ENCODE data around the gene CBY3.
"Not testable (repeated sequence)": the region's sequence is repeated elsewhere in the genome, so short reads cannot be mapped to it uniquely, and the experiment has no call there.

The CBY3 gene

DNA sequence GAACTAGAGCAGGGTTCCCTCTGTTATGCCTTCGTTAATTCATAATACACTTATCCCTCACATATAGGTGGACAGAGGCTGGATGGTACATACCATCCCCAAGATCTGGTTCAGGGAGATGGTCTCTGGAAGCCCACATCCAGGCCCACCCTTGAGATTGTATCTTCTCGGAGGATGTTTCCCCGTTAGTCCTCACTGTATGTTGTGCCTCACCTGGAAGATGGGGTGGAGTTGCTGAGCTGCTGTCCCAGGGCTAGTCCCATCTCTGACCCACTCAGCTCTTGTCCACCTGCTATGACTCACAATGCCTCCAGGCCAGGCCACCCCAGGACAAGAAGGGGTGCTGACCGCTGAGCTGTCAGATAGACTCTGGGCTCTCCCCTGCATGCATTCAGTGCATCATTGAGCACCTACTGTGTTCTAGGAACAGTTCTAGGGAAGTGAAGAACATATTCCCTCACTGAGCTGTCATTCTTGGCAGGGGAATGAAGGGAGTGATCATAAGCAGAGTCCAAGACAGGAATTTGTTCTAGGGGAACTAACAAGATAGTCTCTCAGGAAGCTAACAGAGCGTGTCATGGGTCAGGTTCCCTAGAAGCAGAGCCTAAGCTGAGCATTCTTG is at the start of gene CBY3:
TSS of gene CBY3 (minus strand) at position 255 of the 622 bp plus-strand sequence. CDS start at position 139, 116 bp downstream.
- Mint-ChIP-seq H3K36me3 (ENCODE audit: low read depth) (peaks cover 10% of the 10 kb centered on the region), H3K9me3 (no peaks in the 10 kb centered on the region), H3K27ac (peak within 1 kb of the TSS; percentile 76), H3K4me3 (peak within 1 kb of the TSS; percentile 69), H3K4me1 (ENCODE audit: low read depth) (peaks cover 18% of the 10 kb centered on the region), H3K27me3 (ENCODE audit: low read depth) (no peaks in the 10 kb centered on the region)

DNA sequence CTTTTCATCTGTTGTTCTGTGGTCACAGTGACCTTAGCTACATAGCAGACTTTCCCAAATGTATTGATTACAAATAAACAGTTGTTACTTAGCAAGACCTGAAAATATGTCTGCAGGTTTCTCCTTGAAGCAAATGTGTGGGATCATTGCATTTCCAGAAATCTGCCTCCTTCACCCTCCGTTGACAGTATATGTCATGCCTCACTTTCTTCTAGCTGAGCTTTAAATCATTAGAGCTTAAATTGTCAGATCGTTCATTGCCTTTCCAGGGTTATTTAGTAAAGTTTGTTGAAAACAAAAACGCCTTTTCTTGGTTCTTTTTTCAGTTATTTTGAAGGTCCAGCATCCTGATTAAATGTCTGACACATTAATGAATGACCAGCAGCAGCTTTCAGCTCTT is 49.5 kb upstream of the CBY3 start:
- peaks cover 24% of the 10 kb centered on the region for H3K4me1 Mint-ChIP-seq (ENCODE audit: low read depth)
- no peaks in the 10 kb centered on the region for H3K27me3 Mint-ChIP-seq (ENCODE audit: low read depth)
- no peaks in the 10 kb centered on the region for H3K9me3 Mint-ChIP-seq
- H3K4me3 Mint-ChIP-seq, result no peak overlapping the region
- H3K36me3 Mint-ChIP-seq (ENCODE audit: low read depth), result peaks cover 51% of the 10 kb centered on the region
- peak overlapping the region; percentile 26 for H3K27ac Mint-ChIP-seq

DNA sequence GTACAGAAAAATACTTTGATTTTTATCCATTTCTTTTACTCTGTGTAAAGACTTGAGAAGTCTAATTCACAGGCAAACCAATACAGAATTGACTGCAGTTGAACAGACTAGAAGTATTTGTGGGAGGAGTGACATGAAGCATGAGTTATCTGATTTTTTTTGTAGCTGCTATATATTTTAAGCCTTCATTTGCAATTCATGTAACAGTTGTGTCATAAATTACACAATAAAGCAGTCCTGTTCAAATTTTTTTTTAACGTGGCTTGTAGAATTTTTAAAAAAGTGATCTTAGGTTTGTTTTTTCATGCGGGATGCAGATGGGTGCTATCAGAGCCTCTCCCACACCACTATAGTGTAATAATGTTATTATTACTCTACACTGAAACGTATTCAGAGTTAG is 48.9 kb upstream of the CBY3 start:
- Mint-ChIP-seq H3K4me1 (ENCODE audit: low read depth) (peaks cover 23% of the 10 kb centered on the region), H3K27ac (no peak overlapping the region), H3K27me3 (ENCODE audit: low read depth) (no peaks in the 10 kb centered on the region), H3K9me3 (no peaks in the 10 kb centered on the region), H3K36me3 (ENCODE audit: low read depth) (peaks cover 54% of the 10 kb centered on the region), H3K4me3 (no peak overlapping the region)

DNA sequence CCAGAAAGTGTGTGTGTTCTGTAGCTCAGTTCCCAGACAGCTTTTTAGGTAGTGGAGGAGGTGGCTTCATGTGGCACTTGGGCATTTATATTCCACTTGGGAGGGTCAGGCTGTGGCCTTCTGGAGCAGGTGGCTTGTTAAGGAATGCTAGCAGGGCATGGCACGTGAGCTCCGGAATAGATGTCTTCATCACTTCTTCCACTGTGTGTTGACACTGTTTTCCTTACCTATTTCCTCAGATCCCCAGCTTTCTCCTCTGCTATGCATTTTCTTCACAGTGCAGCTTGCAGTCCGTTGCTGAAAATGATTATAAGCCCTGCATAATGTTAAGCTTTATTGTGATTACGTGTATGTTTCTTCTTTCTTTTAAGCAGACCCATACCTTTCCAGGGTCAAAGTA is 48.5 kb upstream of the CBY3 start:
- Mint-ChIP-seq H3K9me3 (no peaks in the 10 kb centered on the region), H3K27ac (peak overlapping the region; percentile 43), H3K4me3 (no peak overlapping the region), H3K27me3 (ENCODE audit: low read depth) (no peaks in the 10 kb centered on the region), H3K36me3 (ENCODE audit: low read depth) (peaks cover 55% of the 10 kb centered on the region), H3K4me1 (ENCODE audit: low read depth) (peaks cover 19% of the 10 kb centered on the region)

DNA sequence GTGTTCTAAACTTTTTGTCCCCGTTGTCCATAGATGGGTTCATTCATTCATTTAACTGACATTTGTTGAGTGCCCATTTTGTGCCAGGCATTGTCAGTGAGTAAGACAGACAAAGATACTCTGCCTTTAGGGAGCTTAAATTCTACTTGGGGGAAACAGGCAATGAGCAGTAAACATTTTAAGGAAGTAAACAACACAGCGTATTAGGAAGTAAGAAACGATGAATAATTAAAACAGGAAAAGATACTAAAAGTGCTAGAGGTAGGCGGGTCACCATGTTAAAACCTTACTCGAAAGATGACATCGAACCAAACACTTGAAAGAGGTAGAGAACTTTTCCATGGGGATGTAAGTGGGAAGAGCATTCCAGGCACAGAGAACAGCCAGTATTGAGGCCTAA is 46.3 kb upstream of the CBY3 start:
- Mint-ChIP-seq H3K27me3 (ENCODE audit: low read depth) (no peaks in the 10 kb centered on the region), H3K9me3 (no peaks in the 10 kb centered on the region), H3K36me3 (ENCODE audit: low read depth) (peaks cover 71% of the 10 kb centered on the region), H3K4me1 (ENCODE audit: low read depth) (peaks cover 25% of the 10 kb centered on the region), H3K27ac (no peak overlapping the region), H3K4me3 (no peak overlapping the region)

DNA sequence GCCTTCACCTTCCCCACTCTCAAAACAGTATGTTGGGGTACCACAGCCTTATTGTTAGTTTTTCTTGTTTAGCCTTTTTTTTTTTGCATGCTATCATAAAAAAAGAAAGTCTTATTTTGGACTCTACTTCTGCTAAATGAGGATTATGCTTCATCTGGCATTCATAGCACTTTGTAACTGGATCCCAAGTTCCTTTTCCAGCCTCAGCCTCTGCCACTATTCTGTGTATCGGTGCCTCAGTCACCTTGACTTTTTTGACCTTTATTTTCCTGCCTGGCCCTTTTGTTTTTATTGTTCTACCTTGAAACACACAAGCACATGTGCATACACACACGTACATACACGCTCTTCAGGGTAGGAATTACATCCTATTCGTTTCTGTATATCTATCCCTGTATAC is 43.3 kb upstream of the CBY3 start:
- no peaks in the 10 kb centered on the region for H3K27me3 Mint-ChIP-seq (ENCODE audit: low read depth)
- peaks cover 65% of the 10 kb centered on the region for H3K36me3 Mint-ChIP-seq (ENCODE audit: low read depth)
- no peak overlapping the region for H3K27ac Mint-ChIP-seq
- no peaks in the 10 kb centered on the region for H3K9me3 Mint-ChIP-seq
- H3K4me1 Mint-ChIP-seq (ENCODE audit: low read depth), result peaks cover 15% of the 10 kb centered on the region
- H3K4me3 Mint-ChIP-seq, result no peak overlapping the region

DNA sequence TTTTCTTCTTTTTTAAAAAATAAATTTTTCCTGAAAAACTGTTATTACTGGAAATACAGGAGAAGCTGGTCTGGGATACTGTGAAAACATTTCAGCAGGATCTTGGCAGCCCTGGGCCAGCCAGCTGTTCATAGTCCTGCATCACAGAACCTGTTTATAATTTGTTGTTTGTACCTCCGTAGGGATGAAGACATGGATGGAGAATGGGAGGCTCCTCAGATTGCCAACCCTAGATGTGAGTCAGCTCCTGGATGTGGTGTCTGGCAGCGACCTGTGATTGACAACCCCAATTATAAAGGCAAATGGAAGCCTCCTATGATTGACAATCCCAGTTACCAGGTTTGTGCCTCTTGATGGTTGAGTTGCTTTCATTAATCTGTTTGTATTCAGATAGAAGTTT is 39.4 kb upstream of the CBY3 start:
- Mint-ChIP-seq H3K27me3 (ENCODE audit: low read depth) (no peaks in the 10 kb centered on the region), H3K9me3 (no peaks in the 10 kb centered on the region), H3K36me3 (ENCODE audit: low read depth) (peaks cover 61% of the 10 kb centered on the region), H3K4me3 (no peak overlapping the region), H3K4me1 (ENCODE audit: low read depth) (peaks cover 14% of the 10 kb centered on the region), H3K27ac (no peak overlapping the region)

DNA sequence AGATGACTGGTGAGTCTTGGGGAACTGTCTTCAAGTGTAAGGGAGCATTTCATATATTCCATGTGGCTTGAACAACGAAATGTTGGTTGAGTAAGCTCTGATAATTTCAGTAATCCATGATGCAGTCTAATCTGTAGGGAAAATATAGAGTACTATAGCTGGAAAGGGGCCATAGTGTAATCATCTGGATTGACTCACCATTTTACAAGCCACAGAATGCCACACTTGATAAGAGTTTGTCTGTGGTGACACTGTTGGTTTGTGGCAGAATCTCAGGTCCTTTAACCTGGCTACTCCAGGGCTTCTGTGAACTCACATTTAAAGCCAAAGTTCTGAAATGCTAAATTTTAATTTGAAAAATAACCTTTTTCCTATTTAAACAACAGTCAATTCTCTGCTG is 35.5 kb upstream of the CBY3 start:
- Mint-ChIP-seq H3K27ac (no peak overlapping the region), H3K9me3 (no peaks in the 10 kb centered on the region), H3K27me3 (ENCODE audit: low read depth) (no peaks in the 10 kb centered on the region), H3K4me3 (no peak overlapping the region), H3K4me1 (ENCODE audit: low read depth) (peaks cover 3% of the 10 kb centered on the region), H3K36me3 (ENCODE audit: low read depth) (peaks cover 42% of the 10 kb centered on the region)

DNA sequence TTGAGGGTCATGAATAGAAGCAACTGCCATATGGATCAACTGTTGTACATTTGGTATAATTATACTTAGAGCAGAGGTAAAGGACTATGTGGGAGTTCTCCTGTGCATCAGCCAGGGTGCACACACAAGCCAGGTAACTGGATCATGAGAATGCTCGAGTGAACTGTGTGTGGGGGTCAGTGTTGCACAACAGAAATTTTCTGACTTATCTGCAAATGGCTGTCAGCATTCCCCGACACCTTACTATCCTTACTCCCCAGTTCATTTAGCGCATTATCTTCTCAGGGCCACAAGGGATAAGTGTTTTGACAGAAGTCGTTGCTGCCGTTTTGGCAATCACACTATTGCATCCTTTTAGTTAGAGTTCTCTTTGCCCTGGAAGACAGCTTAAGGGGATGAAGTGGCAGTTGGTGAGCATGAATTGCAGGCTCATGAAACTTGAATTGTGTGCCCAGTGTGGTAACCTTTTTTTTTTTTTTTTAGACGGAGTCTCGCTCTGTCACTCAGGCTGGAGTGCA is 19.6 kb upstream of the CBY3 start:
- peak overlapping the region; percentile 98 for H3K4me3 Mint-ChIP-seq
- peaks cover 26% of the 10 kb centered on the region for H3K36me3 Mint-ChIP-seq (ENCODE audit: low read depth)
- H3K27ac Mint-ChIP-seq, result peak overlapping the region; percentile 97
- H3K4me1 Mint-ChIP-seq (ENCODE audit: low read depth), result peaks cover 37% of the 10 kb centered on the region
- H3K27me3 Mint-ChIP-seq (ENCODE audit: low read depth), result no peaks in the 10 kb centered on the region
- no peaks in the 10 kb centered on the region for H3K9me3 Mint-ChIP-seq

DNA sequence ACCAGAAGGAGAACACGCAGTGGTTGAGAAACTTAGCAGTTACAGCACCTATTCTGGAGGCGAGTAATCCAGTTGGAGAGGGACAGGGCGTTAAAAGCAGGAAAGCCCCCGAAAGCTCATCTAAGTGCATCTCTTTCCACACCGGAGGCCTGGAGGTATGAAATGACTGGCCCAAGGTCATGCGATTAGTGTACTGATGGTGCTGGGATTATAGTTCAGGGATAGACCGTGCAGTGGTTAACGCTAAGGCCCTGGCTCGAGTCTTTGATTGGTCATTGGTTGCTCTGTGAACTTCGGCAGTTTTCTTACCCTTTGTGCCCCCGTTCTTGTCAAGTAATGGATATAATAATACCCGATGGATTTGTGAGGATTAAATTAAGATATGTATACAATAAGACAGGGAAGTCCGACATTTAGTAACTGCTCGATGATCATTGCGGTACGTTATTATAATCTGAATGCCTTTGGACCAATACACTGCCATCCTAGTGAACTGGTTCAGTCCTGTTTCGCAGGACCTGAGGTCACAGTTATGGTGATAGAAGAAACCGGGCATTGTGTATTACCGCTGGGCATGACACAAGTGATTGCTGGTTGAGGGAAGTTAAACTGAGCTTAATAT is 18.9 kb upstream of the CBY3 start:
- Mint-ChIP-seq H3K9me3 (no peaks in the 10 kb centered on the region), H3K36me3 (ENCODE audit: low read depth) (peaks cover 23% of the 10 kb centered on the region), H3K4me1 (ENCODE audit: low read depth) (peaks cover 36% of the 10 kb centered on the region), H3K4me3 (peak overlapping the region; percentile 98), H3K27me3 (ENCODE audit: low read depth) (no peaks in the 10 kb centered on the region), H3K27ac (peak overlapping the region; percentile 97)

DNA sequence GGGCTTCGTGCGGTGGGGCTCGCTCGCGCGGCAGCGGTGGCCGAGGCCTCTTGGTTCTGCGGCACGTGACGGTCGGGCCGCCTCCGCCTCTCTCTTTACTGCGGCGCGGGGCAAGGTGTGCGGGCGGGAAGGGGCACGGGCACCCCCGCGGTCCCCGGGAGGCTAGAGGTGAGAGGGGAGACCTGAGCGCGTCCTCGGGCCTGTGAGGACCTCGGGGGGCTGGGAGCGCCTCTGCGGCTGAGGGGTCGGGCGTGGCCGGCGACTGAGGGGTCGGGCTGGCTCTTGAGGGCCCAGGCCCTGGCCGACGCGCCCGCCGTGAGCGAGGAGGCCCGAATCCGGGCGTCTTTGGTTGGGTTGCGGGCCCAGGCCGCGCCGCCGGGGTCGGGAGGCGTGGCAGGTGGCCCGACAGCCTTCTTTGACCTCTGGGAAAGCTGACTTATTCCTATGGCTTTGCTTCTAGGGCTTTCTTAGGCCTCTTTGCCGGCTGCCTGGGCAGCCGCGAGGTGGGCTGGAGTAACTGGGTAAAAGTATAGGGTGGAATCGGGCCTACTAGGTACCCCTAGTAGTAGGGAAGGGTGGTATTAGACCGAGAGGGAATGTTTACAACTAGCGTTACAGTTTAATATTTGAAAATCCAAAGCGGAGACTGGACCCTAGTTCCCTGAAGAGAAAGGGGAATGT is 18.2 kb upstream of the CBY3 start, which contains the start of gene CANX:
TSS of gene CANX (plus strand) at position 33 of the 681 bp plus-strand sequence. CDS start 6,715 bp downstream, outside the sequence.
- H3K36me3 Mint-ChIP-seq (ENCODE audit: low read depth), result peaks cover 23% of the 10 kb centered on the region
- peaks cover 35% of the 10 kb centered on the region for H3K4me1 Mint-ChIP-seq (ENCODE audit: low read depth)
- peak within 1 kb of the TSS; percentile 98 for H3K4me3 Mint-ChIP-seq
- no peaks in the 10 kb centered on the region for H3K9me3 Mint-ChIP-seq
- peak within 1 kb of the TSS; percentile 99 for H3K27ac Mint-ChIP-seq
- H3K27me3 Mint-ChIP-seq (ENCODE audit: low read depth), result no peaks in the 10 kb centered on the region

DNA sequence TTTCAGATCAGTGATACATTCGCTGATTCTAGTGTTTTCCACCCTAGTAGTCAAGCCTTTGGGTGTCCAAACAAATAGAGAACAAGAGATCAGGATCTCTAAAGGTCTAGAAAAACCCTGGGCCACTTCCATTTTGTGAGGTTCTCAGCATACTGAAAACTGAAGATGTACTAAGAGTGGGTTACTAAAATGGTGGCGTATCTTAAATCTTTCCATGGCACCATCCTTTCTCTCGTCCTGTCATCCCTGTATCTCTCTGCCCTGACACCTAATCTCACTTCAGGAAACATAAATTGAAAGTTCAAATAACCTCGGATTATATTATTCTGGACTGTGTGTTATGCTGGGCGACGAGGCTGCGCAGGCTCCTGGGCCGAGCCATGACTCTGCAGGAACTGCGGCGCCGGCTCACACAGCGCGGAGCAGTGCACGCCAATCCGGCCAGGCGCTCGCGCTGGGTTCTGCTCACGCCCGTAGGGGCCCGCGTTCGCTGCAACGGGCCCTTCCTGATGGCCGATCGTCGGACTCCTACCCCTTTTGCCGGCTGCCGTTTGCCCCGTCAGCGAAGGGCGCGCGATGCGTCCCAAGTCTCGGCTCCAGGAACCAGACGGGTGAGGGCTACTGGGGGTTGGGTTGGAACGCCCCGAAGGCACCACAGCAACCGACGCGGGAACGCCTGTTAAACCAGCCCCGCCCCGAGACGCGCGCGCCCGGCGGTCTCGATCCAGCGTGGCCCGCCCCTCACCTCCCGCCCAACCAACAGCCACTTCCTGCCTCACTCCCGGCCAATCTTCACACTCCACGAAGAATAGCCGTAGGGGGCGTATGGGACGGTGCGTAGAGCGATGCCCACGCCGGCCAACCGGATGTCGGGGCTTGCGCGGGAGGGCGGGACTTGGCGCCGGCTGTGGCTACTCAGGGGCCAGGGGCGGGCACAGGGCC is 17.4 kb upstream of the CBY3 start:
- Mint-ChIP-seq H3K4me3 (peak overlapping the region; percentile 95), H3K4me1 (ENCODE audit: low read depth) (peaks cover 28% of the 10 kb centered on the region), H3K36me3 (ENCODE audit: low read depth) (peaks cover 16% of the 10 kb centered on the region), H3K27me3 (ENCODE audit: low read depth) (no peaks in the 10 kb centered on the region), H3K9me3 (no peaks in the 10 kb centered on the region), H3K27ac (peak overlapping the region; percentile 99)

DNA sequence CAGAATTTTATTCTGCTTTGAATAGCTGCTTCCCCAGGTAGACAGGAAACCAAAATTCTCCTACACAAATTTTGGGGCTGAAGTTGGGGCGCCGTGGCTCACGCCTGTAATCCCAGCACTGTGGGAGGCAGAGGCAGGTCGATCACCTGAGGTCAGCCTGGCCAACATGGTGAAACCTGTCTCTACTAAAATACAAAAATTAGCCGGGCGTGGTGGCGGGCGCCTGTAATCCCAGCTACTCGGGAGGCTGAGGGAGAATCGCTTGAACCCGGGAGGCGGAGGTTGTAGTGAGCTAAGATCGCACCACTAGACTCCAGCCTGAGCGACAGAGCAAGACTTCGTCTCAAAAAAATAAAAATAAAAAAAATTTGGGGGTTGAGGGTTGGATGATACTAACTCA is 16.7 kb upstream of the CBY3 start:
- Mint-ChIP-seq H3K4me3 (peak overlapping the region; percentile 53), H3K27ac (peak overlapping the region; percentile 99), H3K36me3 (ENCODE audit: low read depth) (peaks cover 15% of the 10 kb centered on the region), H3K4me1 (ENCODE audit: low read depth) (peaks cover 27% of the 10 kb centered on the region)
- not testable (repeated sequence) for H3K27me3 Mint-ChIP-seq (ENCODE audit: low read depth); H3K9me3 Mint-ChIP-seq

DNA sequence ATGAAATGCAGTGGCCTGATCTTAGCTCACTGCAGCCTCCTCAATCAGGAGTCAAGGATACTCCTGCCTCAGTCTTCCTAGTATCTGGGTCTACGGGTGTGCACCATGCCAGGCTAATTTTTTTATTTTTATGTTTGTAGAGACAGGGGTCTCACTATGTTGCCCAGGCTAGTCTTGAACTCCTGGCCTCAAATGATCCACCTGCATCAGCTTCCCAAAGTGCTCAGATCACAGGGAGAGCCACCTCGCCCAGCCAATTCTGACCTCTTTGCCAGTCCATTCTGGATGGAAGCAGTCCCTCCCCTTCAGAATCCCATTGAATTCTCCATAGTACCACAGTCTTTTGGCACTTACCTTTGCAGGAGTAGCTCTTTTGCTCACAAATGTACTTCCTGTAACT is 16.3 kb upstream of the CBY3 start:
- Mint-ChIP-seq H3K27me3 (ENCODE audit: low read depth) (no peaks in the 10 kb centered on the region), H3K4me1 (ENCODE audit: low read depth) (peaks cover 23% of the 10 kb centered on the region), H3K4me3 (peak overlapping the region; percentile 53), H3K9me3 (no peaks in the 10 kb centered on the region), H3K36me3 (ENCODE audit: low read depth) (peaks cover 10% of the 10 kb centered on the region), H3K27ac (peak overlapping the region; percentile 99)

All from T-helper 1 cell treated with Interleukin-12 subunit alpha and Interleukin-12 subunit beta and Interleukin-4 antibody, amounts not matched to agents 30 μg/mL and 1 μg/mL, for 36 hours (primary cell).